ENCODE measurements around the gene SLC16A3.

GRCh38 chr17:82245134-82246039, 16.5 kb downstream of the SLC16A3 start:
- TF ChIP-seq CTCF (conservative IDR thresholded peaks at IDR 0.05; ENCODE audit: low read depth in 2 of 2) (no peak), ETS1 (IDR thresholded peaks at IDR 0.05) (no peak), EZH2 (IDR thresholded peaks at IDR 0.05; ENCODE audit: low read depth, unreplicated experiment) (no peak), CREB1 (CRISPR knock-in tag; IDR thresholded peaks at IDR 0.05; ENCODE audit: low read depth) (no peak), EZH2phosphoT487 (IDR thresholded peaks at IDR 0.05; ENCODE audit: unreplicated experiment) (no peak), NANOG (IDR thresholded peaks at IDR 0.05; ENCODE audit: borderline replicate concordance) (no peak), REST (IDR thresholded peaks at IDR 0.05; ENCODE audit: unreplicated experiment) (no peak)

All from GM23338 (cell line).